ENCODE results near the gene TMEM42. TPM values are rescaled to one million over a fixed set of nuclear protein-coding genes. Genes with fewer than 3 reads are reported as not detected.

TMEM42 gene
- total and polyA plus RNA-seq, 10 of the 15 experiments (the other 5 are each of a cell fraction or from before 2014, with no cell fraction given): 5.0 to 20.5 (median 12.2) TPM

DNA sequence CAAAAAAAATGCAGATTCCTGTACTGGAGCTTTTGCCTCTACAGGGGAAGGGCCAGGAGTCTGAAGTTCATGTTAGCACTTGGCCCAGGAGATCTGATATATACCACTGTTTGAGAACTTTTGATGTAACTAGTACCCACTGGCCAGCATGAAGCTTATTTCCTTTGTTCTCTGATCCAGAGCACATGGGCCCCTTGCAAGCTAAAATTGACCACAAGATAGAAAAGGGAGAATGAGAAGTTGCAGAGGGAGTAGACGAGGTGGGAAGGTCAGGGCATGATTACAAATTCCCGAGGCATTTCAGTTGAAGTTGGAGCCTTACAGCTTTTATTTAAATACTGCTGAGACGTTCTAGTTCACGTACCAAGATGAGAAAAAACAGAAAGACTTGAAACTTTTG, 40.9 kb downstream of the TMEM42 start (continued):
- TF ChIP-seq NFIC (IDR thresholded peaks at IDR 0.05; ENCODE audit: low read depth, low read length): no peak
- TF ChIP-seq POLR2AphosphoS5 (IDR thresholded peaks at IDR 0.05; ENCODE audit: low read length): no peak
- TF ChIP-seq, protein P1, sequence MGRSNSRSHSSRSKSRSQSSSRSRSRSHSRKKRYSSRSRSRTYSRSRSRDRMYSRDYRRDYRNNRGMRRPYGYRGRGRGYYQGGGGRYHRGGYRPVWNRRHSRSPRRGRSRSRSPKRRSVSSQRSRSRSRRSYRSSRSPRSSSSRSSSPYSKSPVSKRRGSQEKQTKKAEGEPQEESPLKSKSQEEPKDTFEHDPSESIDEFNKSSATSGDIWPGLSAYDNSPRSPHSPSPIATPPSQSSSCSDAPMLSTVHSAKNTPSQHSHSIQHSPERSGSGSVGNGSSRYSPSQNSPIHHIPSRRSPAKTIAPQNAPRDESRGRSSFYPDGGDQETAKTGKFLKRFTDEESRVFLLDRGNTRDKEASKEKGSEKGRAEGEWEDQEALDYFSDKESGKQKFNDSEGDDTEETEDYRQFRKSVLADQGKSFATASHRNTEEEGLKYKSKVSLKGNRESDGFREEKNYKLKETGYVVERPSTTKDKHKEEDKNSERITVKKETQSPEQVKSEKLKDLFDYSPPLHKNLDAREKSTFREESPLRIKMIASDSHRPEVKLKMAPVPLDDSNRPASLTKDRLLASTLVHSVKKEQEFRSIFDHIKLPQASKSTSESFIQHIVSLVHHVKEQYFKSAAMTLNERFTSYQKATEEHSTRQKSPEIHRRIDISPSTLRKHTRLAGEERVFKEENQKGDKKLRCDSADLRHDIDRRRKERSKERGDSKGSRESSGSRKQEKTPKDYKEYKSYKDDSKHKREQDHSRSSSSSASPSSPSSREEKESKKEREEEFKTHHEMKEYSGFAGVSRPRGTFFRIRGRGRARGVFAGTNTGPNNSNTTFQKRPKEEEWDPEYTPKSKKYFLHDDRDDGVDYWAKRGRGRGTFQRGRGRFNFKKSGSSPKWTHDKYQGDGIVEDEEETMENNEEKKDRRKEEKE (IDR thresholded peaks at IDR 0.05): no peak

DNA sequence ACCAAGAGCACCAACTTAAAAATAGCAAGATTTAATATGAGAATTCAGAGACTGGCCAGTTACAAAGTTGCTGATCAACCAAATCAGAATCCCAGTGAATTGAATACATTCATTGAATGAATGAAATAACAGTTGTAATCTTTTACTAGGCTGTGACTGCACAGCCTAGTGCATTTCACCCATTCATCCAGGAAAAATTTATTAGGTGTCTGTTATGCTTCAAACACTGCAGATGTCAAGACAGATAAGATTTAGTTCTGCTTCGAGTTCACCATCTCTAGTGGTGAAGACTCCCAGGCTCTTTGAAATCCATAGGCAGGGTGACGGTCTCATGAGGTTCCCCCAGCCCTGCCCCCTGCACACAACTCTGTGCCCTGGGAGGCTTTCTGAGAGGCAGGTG, 41.6 kb downstream of the TMEM42 start:
- H2AFZ ChIP-seq (ENCODE audit: control insufficient read depth, low read depth, low read length): no peak overlapping the region
- WGBS (ENCODE audit: insufficient coverage, insufficient replicate concordance, low lambda C conversion rate, missing lambda C conversion rate): 0% methylated on average over 2 of the region's 2 CpGs

More for the DNA sequence above, 41.6 kb downstream of the TMEM42 start:
- H3K9me3 ChIP-seq (replicated peaks; ENCODE audit: control insufficient read depth, insufficient read depth, low read length): no peaks in the 10 kb centered on the region
- H3K27ac ChIP-seq (ENCODE audit: control insufficient read depth, insufficient read depth): no peak overlapping the region
- no peaks in the 10 kb centered on the region for H3K36me3 ChIP-seq (ENCODE audit: control insufficient read depth in 2 of 2, insufficient read depth in 2 of 2, low read length in 1 of 2)
- ATAC-seq (no peak), FAIRE-seq (no peak), DNase-seq (ENCODE audit: low read depth, low spot score) (no peak)
- no peaks in the 10 kb centered on the region for H3K27me3 ChIP-seq (replicated peaks in 1 of 2; ENCODE audit: control insufficient read depth in 2 of 2, insufficient read depth in 2 of 2, low read length in 1 of 2)
- no peak overlapping the region for H3K4me2 ChIP-seq (ENCODE audit: control insufficient read depth, insufficient read depth)
- TF ChIP-seq STAT3 (IDR thresholded peaks at IDR 0.05; ENCODE audit: low read depth, low read length): no peak
- TF ChIP-seq KLF5 (IDR thresholded peaks at IDR 0.05; ENCODE audit: partially characterized antibody): no peak
- TF ChIP-seq YY1 (IDR thresholded peaks at IDR 0.05; ENCODE audit: low read depth, low read length): no peak
- TF ChIP-seq ATF7 (IDR thresholded peaks at IDR 0.05; ENCODE audit: low read depth): no peak
- no peak for TF ChIP-seq SMAD5 (IDR thresholded peaks at IDR 0.05; ENCODE audit: low read depth)
- no peak for TF ChIP-seq POU2F2 (IDR thresholded peaks at IDR 0.05; ENCODE audit: borderline replicate concordance, low read depth, low read length)
- H3K9ac ChIP-seq (ENCODE audit: control insufficient read depth, insufficient read depth, low read length): no peak overlapping the region
- POLR2A ChIA-PET: no interaction called here
- H3K4me1 ChIP-seq (ENCODE audit: control insufficient read depth, insufficient read depth, low read length): no peaks in the 10 kb centered on the region
- no peaks in the 10 kb centered on the region for H3K79me2 ChIP-seq (ENCODE audit: control insufficient read depth, insufficient read depth, low read length)
- SMC1A ChIA-PET (ENCODE audit: uncharacterized antibody, unreplicated experiment): no interaction called here
- H4K20me1 ChIP-seq (ENCODE audit: control insufficient read depth, insufficient read depth): no peaks in the 10 kb centered on the region
- intact Hi-C loops (cut with micrococcal nuclease; ENCODE audit: unreplicated experiment) (no loop called here), in situ Hi-C loops (cut with MboI) (no loop called here)
- RAD21 ChIA-PET (ENCODE audit: unreplicated experiment): no interaction called here
- H3K4me3 ChIP-seq: no peak overlapping the region
- CTCF ChIA-PET: no interaction called here
- no TSS peak for BruUV-seq (replicated peaks)

All from GM12878 (cell line).